NB4 (cell line): ENCODE measurements around the gene SLCO2A1.

Source experiments
- DNase-seq: peaks from one replicate; pipeline ENCODE4 v3.0.0; 2010; ENCODE audit warnings: low read depth
- H3K4me3 ChIP-seq: one replicate; pipeline ENCODE4 v1.5.1; 2011; ENCODE audit warnings: mild to moderate bottlenecking, low read depth, low read length, moderate library complexity
- CTCF ChIP-seq: IDR thresholded peaks from one replicate; pipeline ENCODE4 v1.5.1; 2012; ENCODE audit warnings: low read depth, low read length
- MAX ChIP-seq: IDR thresholded peaks from 2 replicates; pipeline ENCODE4 v1.6.1; 2011; ENCODE audit warnings: low read depth, low read length
- MYC ChIP-seq: IDR thresholded peaks from 2 replicates; pipeline ENCODE4 v1.6.1; 2011; ENCODE audit warnings: low read depth, low read length
- POLR2A ChIP-seq: IDR thresholded peaks from 2 replicates; pipeline ENCODE4 v1.6.1; 2011; ENCODE audit warnings: mild to moderate bottlenecking; ENCODE audit not compliant: insufficient read length; ENCODE audit errors: extremely low read depth

SLCO2A1 gene

GRCh38 chr3:133878518-133878917 lies 151.2 kb downstream of the SLCO2A1 start:
- no peak for DNase-seq
- no peak for TF ChIP-seq MAX
- TF ChIP-seq CTCF = no peak
- TF ChIP-seq POLR2A = no peak
- no peak for TF ChIP-seq MYC

More at GRCh38 chr3:133878518-133878917, 151.2 kb downstream of the SLCO2A1 start:
- no peak overlapping the region for H3K4me3 ChIP-seq
